ENCODE results near the gene ZCWPW1.
"Not testable (repeated sequence)": the region's sequence is repeated elsewhere in the genome, so short reads cannot be mapped to it uniquely, and the experiment has no call there.

Gene ZCWPW1

DNA sequence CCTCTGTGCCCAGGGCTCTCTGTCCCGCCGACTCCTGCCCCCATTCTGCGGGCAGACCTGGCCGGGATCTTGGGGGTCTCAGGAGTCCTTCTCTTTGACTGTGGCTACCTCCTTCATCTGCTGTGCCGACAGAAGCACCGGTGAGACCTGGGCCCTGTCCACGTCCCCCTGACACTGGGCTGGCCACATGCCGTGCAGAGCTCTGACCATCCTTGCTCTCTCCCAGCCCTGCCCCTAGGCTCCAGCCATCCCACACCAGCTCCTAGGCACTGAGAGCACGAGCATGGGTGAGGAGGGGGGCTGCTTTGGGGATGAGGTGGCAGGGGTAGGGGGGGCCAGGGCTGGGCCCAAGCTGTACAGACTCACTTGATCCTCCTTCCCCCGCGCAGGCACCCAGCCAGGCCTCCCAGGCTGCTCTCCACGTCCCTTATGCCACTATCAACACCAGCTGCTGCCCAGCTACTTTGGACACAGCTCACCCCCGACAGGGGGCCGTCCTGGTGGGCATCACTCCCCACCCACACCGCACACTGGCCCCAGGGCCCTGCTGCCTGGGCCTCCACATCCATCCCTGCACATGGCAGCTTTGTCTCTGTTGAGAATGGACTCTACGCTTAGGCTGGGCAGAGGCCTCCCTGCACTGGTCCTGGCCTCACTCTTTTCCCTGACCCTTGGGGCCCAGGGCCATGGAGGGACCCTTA, 75.4 kb downstream of the ZCWPW1 start:
- Histone ChIP-seq H3K9me3 (ENCODE audit: severe bottlenecking) (no peaks in the 10 kb centered on the region), H3K4me3 (ENCODE audit: severe bottlenecking) (no peak overlapping the region), H3K4me1 (ENCODE audit: insufficient read depth, poor library complexity, severe bottlenecking) (no peaks in the 10 kb centered on the region), H3K27ac (ENCODE audit: poor library complexity, severe bottlenecking) (no peak overlapping the region), H3K36me3 (ENCODE audit: low read depth) (peaks cover 78% of the 10 kb centered on the region), H3K27me3 (ENCODE audit: insufficient read depth, poor library complexity, severe bottlenecking) (no peaks in the 10 kb centered on the region)
- DNase-seq (ENCODE audit: low spot score): no peak
- no peak for ATAC-seq (ENCODE audit: low read depth)
- TF ChIP-seq, protein P1, sequence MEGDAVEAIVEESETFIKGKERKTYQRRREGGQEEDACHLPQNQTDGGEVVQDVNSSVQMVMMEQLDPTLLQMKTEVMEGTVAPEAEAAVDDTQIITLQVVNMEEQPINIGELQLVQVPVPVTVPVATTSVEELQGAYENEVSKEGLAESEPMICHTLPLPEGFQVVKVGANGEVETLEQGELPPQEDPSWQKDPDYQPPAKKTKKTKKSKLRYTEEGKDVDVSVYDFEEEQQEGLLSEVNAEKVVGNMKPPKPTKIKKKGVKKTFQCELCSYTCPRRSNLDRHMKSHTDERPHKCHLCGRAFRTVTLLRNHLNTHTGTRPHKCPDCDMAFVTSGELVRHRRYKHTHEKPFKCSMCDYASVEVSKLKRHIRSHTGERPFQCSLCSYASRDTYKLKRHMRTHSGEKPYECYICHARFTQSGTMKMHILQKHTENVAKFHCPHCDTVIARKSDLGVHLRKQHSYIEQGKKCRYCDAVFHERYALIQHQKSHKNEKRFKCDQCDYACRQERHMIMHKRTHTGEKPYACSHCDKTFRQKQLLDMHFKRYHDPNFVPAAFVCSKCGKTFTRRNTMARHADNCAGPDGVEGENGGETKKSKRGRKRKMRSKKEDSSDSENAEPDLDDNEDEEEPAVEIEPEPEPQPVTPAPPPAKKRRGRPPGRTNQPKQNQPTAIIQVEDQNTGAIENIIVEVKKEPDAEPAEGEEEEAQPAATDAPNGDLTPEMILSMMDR (IDR thresholded peaks at IDR 0.05; ENCODE audit: poor library complexity, severe bottlenecking): no peak

DNA sequence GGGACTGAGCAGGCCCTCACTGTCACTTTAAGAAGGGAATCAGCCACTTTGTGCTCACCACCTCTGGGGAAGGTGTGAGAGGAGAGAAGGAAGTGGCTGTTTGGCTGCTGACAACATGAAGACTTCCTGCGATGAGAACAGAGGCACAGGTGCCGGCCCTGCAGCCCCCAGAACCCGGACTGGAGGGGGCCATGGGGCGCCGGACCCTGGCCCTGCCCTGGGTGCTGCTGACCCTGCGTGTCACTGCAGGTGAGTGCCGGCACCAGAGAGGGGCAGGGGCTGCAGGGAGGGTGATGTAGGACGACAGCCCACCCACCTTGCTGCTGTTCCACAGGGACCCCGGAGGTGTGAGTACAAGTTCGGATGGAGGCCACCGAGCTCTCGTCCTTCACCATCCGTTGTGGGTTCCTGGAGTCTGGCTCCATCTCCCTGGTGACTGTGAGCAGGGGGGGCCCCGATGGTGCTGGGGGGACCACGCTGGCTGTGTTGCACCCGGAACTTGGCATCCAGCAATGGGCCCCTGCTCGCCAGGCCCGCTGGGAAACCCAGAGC, 76.2 kb downstream of the ZCWPW1 start:
- not testable (repeated sequence) for H3K27ac ChIP-seq (ENCODE audit: poor library complexity, severe bottlenecking); H3K27me3 ChIP-seq (ENCODE audit: insufficient read depth, poor library complexity, severe bottlenecking); ATAC-seq (ENCODE audit: low read depth); DNase-seq (ENCODE audit: low spot score); H3K4me1 ChIP-seq (ENCODE audit: insufficient read depth, poor library complexity, severe bottlenecking); H3K9me3 ChIP-seq (ENCODE audit: severe bottlenecking); H3K4me3 ChIP-seq (ENCODE audit: severe bottlenecking)
- peaks cover 80% of the 10 kb centered on the region for H3K36me3 ChIP-seq (ENCODE audit: low read depth)

DNA sequence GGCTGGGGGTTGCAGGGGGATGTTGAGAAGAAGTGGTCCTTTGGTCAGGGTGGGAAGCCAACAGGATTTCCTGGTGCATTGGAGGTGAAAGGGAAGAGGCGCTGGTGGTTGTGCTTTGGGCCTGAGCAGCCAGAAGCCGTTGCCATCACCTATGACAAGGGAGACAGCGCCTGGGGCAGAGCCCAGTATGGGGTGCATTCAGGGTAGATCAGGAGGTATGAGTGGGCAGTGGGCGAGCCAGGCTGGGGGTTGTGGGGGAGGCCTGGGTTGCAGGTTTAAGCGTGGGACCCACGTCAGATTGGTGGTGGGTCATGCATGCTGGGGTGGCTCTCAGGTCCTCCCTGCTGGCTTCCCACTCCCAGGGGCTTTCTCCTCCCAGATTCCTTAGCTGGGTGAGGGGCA, 76.8 kb downstream of the ZCWPW1 start:
- H3K27ac ChIP-seq (ENCODE audit: poor library complexity, severe bottlenecking): no peak overlapping the region
- no peak overlapping the region for H3K4me3 ChIP-seq (ENCODE audit: severe bottlenecking)
- DNase-seq (ENCODE audit: low spot score) (no peak), ATAC-seq (ENCODE audit: low read depth) (no peak)
- no peaks in the 10 kb centered on the region for H3K9me3 ChIP-seq (ENCODE audit: severe bottlenecking)
- TF ChIP-seq, protein P1 (IDR thresholded peaks at IDR 0.05; ENCODE audit: poor library complexity, severe bottlenecking): no peak
- no peaks in the 10 kb centered on the region for H3K4me1 ChIP-seq (ENCODE audit: insufficient read depth, poor library complexity, severe bottlenecking)
- no peaks in the 10 kb centered on the region for H3K27me3 ChIP-seq (ENCODE audit: insufficient read depth, poor library complexity, severe bottlenecking)
- peaks cover 84% of the 10 kb centered on the region for H3K36me3 ChIP-seq (ENCODE audit: low read depth)

All from RWPE2 (cell line).